ENCODE measurements around the gene GNG12.
"Not testable (repeated sequence)": the region's sequence is repeated elsewhere in the genome, so short reads cannot be mapped to it uniquely, and the experiment has no call there.

Gene GNG12

DNA sequence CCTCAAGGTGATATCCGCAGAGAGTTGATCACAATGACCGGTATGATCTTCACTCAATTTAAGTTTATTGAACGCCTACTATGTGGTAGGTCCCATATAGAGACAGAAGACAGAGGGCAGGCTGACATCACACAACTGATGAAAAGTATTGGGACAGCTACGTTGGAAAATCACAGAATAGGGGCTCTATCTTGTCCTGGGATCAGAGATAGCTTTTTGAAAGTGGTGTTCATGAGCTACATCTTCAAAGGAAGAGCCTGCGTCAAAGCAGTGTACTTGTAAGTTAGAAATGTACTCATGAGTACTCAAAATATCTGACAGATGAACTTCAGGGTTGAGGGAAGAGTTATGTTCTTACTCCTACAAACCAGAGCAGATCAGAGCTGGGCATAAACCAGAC is 93.9 kb downstream of the GNG12 start:
- intact Hi-C loops (cut with DNase I) = no loop called here
- no peak for DNase-seq

DNA sequence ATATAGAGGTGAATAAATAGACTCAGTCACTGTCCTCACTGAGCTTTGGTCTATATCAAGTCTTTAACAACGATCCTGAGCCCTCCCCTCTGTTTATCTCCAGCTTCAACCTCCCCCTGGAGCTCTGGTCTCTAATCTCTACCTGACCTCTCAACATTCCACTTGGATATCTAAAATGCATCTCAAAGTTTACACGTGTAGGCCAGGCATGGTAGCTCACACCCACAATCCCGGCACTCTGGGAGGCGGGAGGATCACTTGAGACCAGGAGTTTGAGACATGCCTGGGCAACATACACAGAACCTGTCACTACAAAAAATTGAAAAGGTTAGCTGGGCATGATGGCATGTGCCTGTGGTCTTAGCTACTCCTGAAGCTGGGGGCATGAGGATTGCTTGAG is 94.9 kb downstream of the GNG12 start:
- no peak for DNase-seq
- intact Hi-C loops (cut with DNase I) = no loop called here

DNA sequence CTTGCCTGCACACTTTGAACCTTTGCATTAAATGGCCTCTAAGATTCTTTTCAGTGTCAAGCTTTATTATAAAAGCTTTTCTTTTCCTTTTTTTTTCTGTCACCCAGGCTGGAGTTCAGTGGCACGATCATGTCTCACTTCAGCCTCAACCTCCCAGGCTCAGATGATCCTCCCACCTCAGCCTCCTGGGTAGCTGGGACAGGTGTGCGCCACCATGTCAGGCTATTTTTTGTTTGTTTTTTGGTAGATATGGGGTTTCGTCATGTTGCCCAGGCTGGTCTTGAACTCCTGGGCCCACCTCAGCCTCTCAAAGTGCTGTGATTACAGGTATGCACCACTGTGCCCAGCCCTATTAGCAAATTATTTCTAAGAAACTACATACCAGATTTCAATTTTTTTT is 95.4 kb downstream of the GNG12 start:
- intact Hi-C loops (cut with DNase I) = no loop called here

DNA sequence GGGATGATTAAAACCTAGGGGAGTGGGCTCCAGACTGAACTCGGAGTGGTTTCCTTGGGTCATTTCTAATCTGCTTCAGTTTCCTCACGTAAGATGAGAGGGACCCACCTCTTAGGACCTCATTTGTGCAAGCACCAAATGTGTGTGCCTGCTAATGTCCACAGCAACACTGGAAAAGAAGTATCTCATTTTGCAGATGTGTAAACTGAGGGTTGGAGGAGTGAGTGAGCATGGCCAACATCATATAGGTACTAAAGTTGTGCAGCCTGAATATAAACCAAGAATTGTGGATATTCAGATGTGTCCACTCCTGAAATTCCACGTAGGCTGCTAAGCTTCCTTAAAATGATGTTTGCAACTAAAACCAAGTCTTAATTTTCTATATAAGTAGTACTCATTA is 96.5 kb downstream of the GNG12 start:
- no peak for DNase-seq
- intact Hi-C loops (cut with DNase I) = no loop called here

More for the DNA sequence above, 95.4 kb downstream of the GNG12 start:
- no peak for DNase-seq

DNA sequence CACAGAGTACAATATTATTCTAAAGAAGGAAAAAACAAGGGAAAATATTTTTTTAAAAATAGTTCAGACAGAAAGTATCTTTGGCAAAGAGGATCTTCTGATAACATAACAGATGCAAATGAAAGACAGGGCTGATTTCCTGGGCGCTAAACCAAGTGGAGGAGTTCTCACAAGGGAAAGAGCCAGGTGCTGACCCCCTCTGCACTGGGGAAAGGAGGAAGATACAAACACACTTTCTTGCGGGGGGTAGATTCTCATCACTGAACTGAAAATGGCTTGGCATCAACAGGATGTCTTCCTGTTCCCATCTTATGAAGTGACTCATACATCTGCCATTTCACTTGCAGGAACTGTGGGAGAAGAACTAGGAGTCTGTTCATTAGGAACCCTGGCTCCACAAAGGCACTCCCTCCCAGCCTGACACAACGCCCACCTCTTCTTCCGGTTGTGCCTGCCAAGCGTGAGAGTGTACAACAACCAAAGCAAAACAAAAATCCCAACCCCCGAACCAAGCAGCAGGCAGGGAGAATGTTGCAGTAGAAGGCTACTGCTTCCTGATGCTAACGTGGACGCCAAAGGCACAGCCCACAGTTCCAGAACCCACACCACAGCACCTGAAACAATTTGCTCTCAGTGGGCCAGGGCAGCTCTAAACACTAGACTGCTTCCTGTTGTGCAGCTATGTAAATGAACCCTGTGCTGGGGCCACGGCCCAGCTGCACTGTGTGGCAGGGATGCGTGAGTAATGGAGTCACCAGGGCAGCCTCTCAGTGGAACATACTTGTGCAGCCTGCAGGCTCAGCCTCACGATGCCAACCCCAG is 97.2 kb downstream of the GNG12 start:
- peak; percentile 27 to 93 (median 61) for DNase-seq
- intact Hi-C loops (cut with DNase I) = no loop called here

DNA sequence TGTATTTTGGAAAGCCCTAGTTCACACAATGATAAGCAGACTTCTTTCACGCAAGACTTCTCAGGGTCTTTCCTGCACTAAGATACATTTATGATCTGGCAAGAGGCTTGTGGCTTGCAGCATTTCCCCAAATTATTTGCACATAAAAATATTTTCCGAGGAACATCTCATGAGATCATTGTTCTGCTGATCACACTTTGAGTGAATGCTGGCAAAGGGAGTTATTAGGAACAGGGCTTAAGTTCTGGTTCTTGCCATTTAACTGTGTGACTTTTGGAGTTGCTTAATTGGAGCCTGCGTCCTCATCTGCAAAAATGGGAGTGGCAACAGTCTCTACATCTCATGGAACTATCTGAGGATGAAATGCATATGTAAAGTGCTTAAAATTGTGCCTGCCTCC is 98.1 kb downstream of the GNG12 start:
- intact Hi-C loops (cut with DNase I) = no loop called here
- DNase-seq = no peak

DNA sequence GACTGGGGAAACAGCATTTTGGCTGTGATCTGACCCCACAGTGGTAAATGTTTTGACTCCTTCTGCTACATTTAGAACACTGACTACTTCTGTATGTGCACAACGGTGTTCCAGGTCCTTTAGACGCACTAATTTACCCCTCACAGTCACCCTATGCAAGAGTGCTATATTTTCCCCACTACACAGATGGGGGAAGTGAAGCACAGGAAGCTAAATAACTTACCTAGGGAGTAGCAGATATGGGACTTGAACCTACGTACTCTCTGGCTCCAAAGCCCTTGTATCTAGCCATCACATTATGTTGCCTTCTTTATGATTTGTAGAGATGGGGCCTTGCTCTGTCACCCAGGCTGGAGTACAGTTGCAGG is 99.0 kb downstream of the GNG12 start:
- intact Hi-C loops (cut with DNase I) = no loop called here

DNA sequence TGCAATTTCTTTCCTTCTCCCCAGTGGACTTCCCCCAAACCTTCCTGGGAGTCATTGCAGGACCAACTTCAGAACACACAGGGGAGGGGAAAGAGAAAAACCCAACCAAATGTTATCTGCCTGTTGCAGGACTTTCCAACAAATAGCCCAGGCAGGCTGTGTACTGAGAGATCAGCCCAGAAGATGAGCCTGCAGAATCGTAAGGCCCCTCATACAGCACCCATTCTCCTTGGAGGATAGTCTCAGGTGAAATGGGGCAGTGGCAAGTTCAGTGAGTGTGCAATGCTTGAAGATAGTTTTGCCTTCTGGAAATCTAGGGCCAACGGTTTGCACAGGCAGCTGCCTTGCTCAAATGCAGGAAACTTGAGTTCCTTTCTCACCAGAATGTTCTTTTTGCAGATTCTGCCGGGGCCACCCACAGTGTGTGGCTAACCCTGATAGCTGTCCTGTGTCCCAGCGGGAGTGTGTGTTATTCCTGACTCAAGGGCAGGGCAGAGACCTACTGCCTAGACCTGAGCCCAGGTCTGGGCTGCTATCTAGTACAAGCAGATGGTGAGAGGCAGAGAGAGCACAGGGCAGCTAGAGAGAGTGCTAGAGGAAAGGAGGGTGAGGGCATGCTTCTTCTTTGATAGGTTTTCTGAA is 99.5 kb downstream of the GNG12 start:
- DNase-seq = no peak
- intact Hi-C loops (cut with DNase I) = no loop called here

More for the DNA sequence above, 99.0 kb downstream of the GNG12 start:
- no peak for DNase-seq

DNA sequence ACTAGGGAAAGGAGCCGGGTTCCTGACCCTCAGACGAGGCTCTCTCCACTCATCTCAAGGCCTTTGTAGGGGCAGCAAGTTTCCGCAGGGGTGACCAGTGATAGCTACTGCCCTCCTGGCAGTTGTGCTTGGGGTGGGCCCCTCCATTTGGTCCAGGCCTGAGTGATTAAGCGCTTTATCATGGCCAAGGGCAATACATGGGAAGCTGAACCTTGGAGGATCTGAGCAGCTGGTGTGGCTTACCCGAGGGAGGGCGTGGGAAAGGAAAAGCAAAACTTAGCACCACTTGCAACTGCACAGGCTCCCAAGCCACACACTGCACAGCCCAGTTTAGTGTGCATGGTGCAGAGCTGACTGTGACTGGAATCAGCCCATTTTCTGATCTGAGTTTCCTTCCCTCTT is 100.5 kb downstream of the GNG12 start:
- intact Hi-C loops (cut with DNase I) = no loop called here
- no peak for DNase-seq

DNA sequence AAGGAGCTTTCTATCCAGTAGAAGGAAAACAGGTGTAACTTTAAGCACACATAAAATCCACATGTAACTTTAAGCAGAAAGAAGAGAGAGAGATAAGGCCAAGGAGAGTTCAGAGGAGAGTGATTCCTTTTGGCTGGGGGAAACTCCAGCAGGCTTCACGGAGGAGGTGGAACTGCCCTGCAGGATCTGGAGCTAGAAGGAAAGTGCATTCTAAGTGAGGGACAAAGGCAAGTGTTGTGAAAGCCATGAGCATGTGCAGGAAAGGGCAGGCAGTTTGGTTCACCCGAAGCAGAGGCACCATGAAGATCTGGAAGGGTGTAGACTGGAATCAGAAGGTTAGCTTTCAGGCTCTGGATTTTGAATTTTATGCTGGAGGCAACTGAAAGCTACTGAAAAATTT is 101.9 kb downstream of the GNG12 start:
- intact Hi-C loops (cut with DNase I) = no loop called here
- no peak for DNase-seq

DNA sequence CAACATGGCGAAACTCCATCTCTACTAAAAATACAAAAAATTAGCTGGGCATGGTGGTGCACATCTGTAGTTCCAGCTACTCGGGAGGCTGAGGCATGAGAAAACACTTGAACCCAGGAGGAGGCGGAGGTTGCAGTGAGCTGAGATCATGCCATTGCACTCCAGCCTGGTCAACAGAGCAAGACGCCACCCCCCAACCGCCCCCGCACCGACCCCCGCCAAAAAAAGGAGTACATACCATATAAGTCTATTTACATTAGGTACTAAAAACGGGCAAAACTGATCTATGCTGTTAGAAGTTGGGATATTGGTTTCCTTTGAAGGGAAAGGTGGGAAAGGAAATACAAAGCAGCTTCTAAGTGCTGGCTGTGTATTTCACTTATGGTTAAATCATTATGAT is 103.0 kb downstream of the GNG12 start:
- intact Hi-C loops (cut with DNase I) = not testable (repeated sequence)

DNA sequence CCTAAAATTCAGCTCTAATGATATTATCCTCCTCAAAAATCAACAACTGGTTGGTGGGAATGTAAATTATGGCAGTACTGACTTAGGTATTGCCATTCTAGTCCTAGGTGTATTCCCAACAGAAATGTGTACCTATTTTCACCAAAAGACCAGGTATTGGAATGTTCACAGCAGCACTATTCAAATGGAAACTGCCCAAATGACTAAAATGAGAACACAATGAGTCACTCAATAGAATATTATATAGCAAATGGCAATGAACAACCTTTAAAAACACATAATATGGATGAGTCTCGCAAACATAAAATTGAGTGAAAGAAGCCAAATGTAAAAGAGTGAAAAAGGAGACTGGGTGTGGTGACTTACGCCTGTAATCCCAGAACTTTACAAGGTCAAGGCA is 103.4 kb downstream of the GNG12 start:
- no peak for DNase-seq
- intact Hi-C loops (cut with DNase I) = no loop called here

More for the DNA sequence above, 103.0 kb downstream of the GNG12 start:
- not testable (repeated sequence) for DNase-seq

DNA sequence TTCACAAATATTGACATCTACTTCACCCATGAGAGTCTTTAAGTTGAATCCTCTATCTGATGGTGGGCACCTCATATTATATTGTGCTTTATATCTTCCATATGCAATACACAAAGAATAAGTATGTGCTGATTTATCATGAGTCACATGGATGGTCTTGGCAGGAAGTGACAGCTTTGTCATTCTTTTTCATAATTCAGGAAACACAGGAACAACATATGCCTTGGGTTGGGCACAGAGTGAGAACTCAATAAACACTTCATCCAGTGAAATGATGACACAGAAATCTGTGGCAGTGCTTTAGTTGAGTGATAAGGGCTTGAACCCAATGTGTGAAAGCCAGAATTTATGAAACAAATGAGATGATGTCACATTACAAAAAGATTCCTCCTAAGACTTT is 107.0 kb downstream of the GNG12 start:
- no peak for DNase-seq
- intact Hi-C loops (cut with DNase I) = no loop called here

DNA sequence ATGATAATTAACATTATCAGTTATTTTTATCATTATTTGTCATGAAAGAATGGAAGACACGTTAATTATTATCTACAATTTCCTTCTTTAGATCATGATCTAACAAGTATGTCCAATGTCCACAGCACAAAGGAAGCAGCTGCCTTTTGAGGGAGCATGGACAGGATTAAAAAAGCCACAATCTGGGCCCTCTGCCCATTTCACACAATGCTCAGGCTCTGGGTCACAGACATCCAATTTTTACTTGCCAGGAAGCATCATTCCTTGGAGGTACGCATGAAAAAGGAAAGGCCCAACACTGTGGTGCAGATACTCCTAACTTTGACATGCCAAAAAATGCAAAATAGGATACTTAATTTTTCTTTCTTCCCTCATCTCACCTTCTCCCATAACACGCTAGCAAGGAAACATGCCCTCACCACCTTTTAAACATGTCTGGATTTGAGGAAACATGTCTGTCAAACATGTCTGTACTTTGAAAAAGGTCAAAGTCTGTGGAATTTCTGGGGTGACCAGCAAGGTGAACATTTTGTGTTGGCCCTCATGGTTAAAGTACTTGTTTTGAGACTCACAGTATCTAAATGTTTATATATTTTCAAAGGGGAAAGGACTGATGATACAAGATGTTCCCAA is 108.2 kb downstream of the GNG12 start:
- intact Hi-C loops (cut with DNase I) = no loop called here
- no peak for DNase-seq

DNA sequence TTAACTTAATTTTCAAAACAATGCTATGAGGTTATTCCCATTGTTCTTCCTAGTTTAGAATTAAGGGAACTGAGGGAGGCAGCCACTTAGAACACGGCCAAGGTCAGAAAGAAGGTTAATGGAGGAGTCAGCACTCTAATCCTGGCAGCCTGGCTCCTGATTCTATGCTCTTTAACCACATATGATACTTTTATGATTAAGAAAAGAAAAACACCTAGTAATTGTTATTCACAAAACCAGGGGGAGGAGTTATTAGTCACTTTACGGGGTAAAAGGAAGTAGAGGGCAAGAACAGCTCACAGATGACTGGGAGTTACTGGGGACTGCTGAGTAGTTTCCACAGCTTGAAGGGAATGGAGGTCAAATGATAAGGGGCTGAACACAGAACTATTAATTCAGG is 109.6 kb downstream of the GNG12 start:
- intact Hi-C loops (cut with DNase I) = no loop called here
- DNase-seq = no peak

DNA sequence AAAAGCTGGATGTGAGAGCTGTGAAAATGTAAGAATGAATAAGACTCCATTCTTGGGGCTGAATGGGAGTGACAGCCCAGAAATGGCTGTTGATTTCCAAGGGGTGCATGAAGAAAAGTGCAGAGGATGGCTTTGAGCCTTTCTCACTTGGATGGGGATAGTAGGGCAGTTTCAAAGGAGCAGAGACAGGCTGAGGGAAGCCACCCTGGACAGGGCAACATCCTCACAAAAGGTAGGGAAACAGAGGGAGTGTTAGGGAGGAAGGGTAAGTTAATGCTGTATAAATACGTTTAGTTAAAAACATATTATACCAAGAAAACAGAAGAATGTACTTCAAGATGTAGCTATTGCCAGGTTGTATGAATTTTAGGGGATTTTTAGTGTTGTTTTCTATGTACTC is 110.1 kb downstream of the GNG12 start:
- intact Hi-C loops (cut with DNase I) = no loop called here
- no peak for DNase-seq

DNA sequence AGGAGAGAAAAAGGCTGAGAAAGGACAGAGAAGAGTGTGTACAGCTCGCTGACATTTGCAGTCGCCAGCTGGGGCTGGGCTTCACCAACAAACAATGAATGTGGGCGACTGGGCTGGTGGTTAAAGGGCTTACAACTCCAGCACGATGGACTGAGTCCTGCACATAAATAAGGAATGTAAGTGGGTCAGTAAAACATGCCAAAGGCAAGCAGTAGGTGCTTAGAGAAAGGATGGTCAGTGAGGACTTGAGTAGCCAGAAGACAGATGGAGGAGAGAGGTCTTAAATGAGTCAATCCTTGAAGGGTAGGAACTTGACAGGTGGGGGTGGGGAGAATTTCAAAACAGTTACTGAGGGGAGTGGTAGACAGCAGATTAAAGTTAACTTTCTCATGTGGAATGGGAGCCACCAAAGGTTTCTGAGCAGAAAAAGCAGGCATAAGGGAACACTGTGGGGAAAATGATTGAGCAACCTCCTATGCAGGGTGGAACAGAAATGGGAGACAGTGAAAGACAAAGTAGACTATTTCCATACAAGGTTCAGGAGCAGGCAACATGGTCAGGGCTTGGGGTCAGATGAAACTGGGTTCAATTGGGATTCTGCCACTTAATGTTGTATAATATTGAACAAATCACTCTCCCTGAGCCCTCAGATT is 110.8 kb downstream of the GNG12 start:
- no peak for DNase-seq
- intact Hi-C loops (cut with DNase I) = no loop called here

DNA sequence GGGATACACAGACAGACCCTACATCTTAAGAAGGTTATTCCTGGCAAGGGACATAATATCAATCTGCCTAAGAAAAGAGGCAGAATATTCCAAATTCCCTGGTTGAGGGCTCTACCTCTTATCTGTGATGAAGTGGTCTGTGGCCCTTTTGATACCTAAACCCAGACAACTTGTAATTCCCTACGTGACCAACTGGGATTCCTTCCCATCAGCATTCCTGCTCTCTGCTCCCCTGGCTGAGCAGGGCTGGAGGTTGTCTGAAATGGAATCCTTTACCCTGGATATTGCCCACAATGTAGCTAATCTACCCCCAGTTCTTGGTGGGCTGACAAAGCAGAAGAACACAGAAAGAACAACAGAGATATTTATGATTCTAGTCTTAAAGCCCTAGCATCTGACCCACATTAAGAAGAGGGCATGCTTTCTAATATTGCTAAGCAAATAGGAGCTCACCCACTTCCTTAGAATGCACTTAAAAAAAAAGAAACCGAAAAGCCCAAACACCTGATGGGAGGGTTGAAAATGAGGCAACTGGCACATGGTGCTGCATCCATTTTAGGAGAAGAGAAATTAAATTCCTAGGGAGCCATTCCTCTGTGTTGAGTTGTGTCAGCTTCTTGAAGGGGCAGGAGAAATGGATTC is 111.5 kb downstream of the GNG12 start:
- intact Hi-C loops (cut with DNase I) = no loop called here
- DNase-seq = no peak

DNA sequence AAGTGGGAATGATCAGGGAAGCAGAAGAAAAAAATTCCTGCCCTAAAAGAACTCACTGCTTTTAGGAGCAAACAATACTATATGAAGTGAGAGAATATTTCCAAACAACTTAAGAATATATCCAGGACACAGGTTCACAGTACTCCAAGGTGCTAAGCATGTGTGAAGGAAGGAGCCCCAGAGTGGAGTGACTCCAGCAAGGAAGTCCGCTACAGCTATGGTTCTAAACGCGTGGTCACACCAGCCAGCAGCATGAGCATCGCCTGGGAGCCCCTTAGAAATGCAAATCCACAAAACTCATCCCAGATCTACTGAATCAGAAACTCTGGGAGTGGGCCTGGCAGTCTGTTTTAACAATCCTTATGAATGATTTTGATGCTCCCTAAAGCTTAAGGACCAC is 112.2 kb downstream of the GNG12 start:
- intact Hi-C loops (cut with DNase I) = no loop called here
- DNase-seq = no peak

DNA sequence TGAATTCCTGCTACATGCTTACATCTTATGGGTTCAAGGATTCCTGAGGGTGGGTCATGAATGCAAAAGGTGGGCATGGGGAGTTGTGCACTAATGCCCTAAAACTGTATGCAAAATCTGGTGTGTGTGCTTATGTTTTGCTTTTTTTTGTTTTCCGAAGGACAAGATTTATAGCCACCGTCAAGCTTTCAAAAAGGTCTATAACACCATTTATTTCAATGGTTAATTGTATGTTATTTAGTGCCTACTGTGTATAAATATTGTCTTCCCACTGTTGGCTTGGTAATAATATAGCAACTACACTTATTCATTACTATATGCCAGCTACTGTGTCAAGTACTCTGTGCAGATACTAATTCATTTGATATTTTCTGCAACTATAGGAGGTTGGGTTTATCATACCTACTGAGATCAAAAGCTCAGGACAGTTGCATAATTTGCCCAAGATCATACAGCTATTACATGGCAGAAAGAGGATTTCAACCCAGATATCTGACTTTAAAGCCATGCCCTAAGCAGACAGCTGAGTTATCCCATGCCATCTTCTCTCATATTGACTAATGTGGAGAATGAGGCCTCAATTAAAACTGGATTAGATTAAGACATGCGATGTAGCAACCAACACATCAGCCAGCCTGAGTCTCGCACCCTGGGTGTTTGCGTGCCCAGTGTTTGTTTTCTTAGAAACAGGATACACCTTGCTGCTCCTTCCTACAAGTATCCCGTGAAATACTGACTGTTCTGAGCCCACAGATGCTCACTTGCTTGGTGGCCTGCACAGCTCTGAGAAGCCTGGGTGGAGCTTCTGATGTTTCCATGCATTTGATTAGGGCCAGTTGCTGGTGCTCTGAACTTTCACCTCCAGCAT is 113.7 kb downstream of the GNG12 start:
- intact Hi-C loops (cut with DNase I) = no loop called here
- no peak for DNase-seq
